Measurements from ENCODE around the gene ZMYND8.

DNA sequence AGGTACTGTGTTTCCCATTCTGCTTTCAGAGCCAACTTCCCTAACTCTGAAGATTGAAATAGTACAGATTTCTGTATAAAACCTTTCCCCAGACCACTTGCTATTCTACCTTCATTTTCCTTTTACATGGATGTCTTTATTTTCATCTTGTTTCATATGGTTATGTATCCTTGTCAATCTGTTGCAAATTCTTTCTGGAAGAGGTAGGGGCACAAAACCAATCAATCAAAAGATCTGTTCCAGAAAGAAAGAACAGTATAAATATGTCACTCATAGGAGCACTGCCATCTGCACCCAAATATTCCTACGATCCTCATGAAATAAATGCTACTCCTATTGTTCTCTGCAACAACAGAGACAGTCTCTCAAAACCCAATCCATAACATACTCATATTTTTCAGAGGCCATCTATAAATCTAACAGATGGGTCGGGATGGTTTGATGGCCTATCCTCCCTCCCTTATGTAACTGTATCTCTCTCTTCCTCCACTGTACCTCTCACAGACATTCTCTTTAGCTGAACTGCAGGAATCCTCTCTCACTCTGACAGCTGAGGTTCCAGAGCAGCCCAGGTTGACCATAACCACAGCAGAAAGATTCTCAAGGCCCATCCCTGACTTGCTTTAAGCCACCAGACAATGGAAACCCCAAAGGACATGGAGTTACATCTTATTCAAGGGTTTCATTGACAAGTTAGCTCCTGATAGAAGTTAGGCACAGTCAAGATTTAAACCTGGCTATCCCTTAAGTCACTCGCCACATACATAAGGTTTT lies 112.8 kb downstream of the ZMYND8 start:
- TF ChIP-seq ELF1 (IDR thresholded peaks at IDR 0.05; ENCODE audit: borderline replicate concordance, low read depth): no peak
- TF ChIP-seq, protein P1, sequence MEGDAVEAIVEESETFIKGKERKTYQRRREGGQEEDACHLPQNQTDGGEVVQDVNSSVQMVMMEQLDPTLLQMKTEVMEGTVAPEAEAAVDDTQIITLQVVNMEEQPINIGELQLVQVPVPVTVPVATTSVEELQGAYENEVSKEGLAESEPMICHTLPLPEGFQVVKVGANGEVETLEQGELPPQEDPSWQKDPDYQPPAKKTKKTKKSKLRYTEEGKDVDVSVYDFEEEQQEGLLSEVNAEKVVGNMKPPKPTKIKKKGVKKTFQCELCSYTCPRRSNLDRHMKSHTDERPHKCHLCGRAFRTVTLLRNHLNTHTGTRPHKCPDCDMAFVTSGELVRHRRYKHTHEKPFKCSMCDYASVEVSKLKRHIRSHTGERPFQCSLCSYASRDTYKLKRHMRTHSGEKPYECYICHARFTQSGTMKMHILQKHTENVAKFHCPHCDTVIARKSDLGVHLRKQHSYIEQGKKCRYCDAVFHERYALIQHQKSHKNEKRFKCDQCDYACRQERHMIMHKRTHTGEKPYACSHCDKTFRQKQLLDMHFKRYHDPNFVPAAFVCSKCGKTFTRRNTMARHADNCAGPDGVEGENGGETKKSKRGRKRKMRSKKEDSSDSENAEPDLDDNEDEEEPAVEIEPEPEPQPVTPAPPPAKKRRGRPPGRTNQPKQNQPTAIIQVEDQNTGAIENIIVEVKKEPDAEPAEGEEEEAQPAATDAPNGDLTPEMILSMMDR (IDR thresholded peaks at IDR 0.05 in 2 of 3, conservative IDR thresholded peaks at IDR 0.05 in 1 of 3; ENCODE audit: borderline replicate concordance in 1 of 3, insufficient read depth in 1 of 3, low read depth in 2 of 3, low read length in 2 of 3): no peak
- TF ChIP-seq POLR2AphosphoS5 (IDR thresholded peaks at IDR 0.05; ENCODE audit: low read depth, low read length): no peak
- TF ChIP-seq POLR2A (IDR thresholded peaks at IDR 0.05; ENCODE audit: borderline replicate concordance, extremely low read depth, insufficient read depth, insufficient read length): no peak
- no peak for TF ChIP-seq EZH2 (IDR thresholded peaks at IDR 0.05)
- TF ChIP-seq SP1 (IDR thresholded peaks at IDR 0.05; ENCODE audit: low read depth): no peak
- no peak for TF ChIP-seq RAD21 (IDR thresholded peaks at IDR 0.05; ENCODE audit: low read depth)
- no peak for TF ChIP-seq SRF (IDR thresholded peaks at IDR 0.05; ENCODE audit: low read depth)
- no peak for TF ChIP-seq CEBPB (IDR thresholded peaks at IDR 0.05; ENCODE audit: low read depth)
- TF ChIP-seq FOSL1 (IDR thresholded peaks at IDR 0.05; ENCODE audit: low read depth): no peak
- TF ChIP-seq EZH2phosphoT487 (IDR thresholded peaks at IDR 0.05; ENCODE audit: borderline replicate concordance): no peak

Data from HCT116 (cell line).